K562 (cell line): ENCODE measurements around the gene C16orf86. TPM values are rescaled to one million over a fixed set of nuclear protein-coding genes. Genes with fewer than 3 reads are reported as not detected.

Source experiments
- FOS ChIP-seq: IDR thresholded peaks from 3 replicates; pipeline ENCODE4 v1.6.1; 2011; ENCODE audit not compliant: insufficient read length; ENCODE audit errors: extremely low read depth
- PRMT5 ChIP-seq: sonication (generic); formaldehyde crosslinking; IDR thresholded peaks from 2 replicates; pipeline ENCODE4 v1.5.0; 2020; ENCODE audit warnings: missing genetic modification reagents
- STAT5B ChIP-seq: fragments of 250-450 bp; sonication (Bioruptor Pico); IDR thresholded peaks from 2 replicates; pipeline ENCODE4 v1.8.0; 2021; ENCODE audit warnings: mild to moderate bottlenecking, inconsistent platforms
- ZNF696 ChIP-seq: fragments of 250-450 bp; sonication (Bioruptor Pico); conservative IDR thresholded peaks from 2 replicates; pipeline ENCODE4 v1.4.0; 2020; ENCODE audit warnings: mild to moderate bottlenecking, moderate library complexity
- polyA plus RNA-seq, 8 experiments: library from polyadenylated mRNA; depleted of rRNA in 4 of 8; stranded (reverse) in 5 of 8; unstranded in 3 of 8; fragments of >200 nt; fragmentation: Nextera tagmentation in 2 of 8; fragmentation: Illumina TruSeq in 1 of 8; extraction: Ambion mirVana in 2 of 8; extraction: Trizol in 1 of 8; gene quantifications; 2 replicates each; pipeline versions ENCODE4 v1.2.1 to v1.2.3, GENCODE V29; 2011 to 2014; ENCODE audit warnings: inconsistent platforms in 1 of 8, missing spikeins in 1 of 8
- total RNA-seq, 7 experiments: library from RNA; depleted of rRNA in 6 of 7; stranded (reverse); fragments of >200 nt in 6 of 7; fragmentation: Illumina TruSeq in 2 of 7; extraction: Trizol in 2 of 7; gene quantifications; 2 replicates each; pipeline versions ENCODE4 v1.2.1 to v1.2.3, GENCODE V29; 2011 to 2021; ENCODE audit warnings: low replicate concordance in 1 of 7
- TF ChIP-seq, protein P1 (sequence below), 3 experiments: fragments of 200-800 bp in 1 of 3; fragments of 250-450 bp in 1 of 3; fragments of 450-650 bp in 1 of 3; sonication (Bioruptor Pico) in 1 of 3; sonication (Bioruptor generic) in 1 of 3; formaldehyde crosslinking in 1 of 3; IDR thresholded peaks; 2 replicates each; pipeline versions ENCODE4 v1.6.1 to v1.8.0; 2016 to 2022; ENCODE audit warnings: mild to moderate bottlenecking in 2 of 3, missing genetic modification characterization in 2 of 3, missing compliant biosample characterization in 1 of 3, moderate library complexity in 1 of 3
- TF ChIP-seq, protein P2 (sequence below), 2 experiments: fragments of 450-650 bp in 1 of 2; sonication (generic) in 1 of 2; formaldehyde crosslinking in 1 of 2; IDR thresholded peaks in 1 of 2; conservative IDR thresholded peaks in 1 of 2; 2 replicates each; pipeline versions ENCODE4 v1.6.1 to v1.8.1; 2016 to 2023; ENCODE audit warnings: mild to moderate bottlenecking in 2 of 2, moderate library complexity in 2 of 2, inconsistent platforms in 1 of 2, missing genetic modification reagents in 1 of 2
- TF ChIP-seq, protein P3 (sequence below): fragments of 150-350 bp; IDR thresholded peaks from 2 replicates; pipeline ENCODE4 v1.6.1; 2014; ENCODE audit warnings: low read depth, mild to moderate bottlenecking, low read length, borderline replicate concordance

The C16orf86 gene
- total and polyA plus RNA-seq, 9 of the 15 experiments (the other 6 are each of a cell fraction or from before 2014, with no cell fraction given) = 0.13 to 1.2 (median 0.27) TPM; not detected in 3

DNA sequence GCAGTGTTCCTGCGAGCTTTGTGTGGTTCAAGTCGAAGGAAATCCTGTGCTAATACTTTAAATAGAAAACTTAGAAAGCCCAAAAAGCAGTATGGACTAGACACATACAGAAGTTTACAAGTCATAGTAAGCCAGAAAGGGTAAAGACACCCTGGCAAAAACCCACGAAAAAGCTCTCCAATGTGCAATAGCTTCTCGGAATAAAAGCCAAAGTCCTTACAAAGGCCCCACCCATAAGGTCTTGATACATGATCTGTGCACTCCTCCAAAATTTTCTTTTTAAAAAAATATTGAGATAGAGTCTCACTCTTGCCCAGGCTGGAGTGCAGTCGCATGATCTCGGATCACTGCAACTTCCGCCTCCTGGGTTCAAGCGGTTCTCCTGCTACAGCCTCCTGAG, 10.3 kb downstream of the C16orf86 start (continued):
- TF ChIP-seq, protein P1, sequence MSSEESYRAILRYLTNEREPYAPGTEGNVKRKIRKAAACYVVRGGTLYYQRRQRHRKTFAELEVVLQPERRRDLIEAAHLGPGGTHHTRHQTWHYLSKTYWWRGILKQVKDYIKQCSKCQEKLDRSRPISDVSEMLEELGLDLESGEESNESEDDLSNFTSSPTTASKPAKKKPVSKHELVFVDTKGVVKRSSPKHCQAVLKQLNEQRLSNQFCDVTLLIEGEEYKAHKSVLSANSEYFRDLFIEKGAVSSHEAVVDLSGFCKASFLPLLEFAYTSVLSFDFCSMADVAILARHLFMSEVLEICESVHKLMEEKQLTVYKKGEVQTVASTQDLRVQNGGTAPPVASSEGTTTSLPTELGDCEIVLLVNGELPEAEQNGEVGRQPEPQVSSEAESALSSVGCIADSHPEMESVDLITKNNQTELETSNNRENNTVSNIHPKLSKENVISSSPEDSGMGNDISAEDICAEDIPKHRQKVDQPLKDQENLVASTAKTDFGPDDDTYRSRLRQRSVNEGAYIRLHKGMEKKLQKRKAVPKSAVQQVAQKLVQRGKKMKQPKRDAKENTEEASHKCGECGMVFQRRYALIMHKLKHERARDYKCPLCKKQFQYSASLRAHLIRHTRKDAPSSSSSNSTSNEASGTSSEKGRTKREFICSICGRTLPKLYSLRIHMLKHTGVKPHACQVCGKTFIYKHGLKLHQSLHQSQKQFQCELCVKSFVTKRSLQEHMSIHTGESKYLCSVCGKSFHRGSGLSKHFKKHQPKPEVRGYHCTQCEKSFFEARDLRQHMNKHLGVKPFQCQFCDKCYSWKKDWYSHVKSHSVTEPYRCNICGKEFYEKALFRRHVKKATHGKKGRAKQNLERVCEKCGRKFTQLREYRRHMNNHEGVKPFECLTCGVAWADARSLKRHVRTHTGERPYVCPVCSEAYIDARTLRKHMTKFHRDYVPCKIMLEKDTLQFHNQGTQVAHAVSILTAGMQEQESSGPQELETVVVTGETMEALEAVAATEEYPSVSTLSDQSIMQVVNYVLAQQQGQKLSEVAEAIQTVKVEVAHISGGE (CRISPR knock-in tag; IDR thresholded peaks at IDR 0.05) = no peak
- TF ChIP-seq ZNF696 (no peak), STAT5B (no peak), FOS (no peak), PRMT5 (CRISPR knock-in tag) (no peak)
- TF ChIP-seq, protein P2, sequence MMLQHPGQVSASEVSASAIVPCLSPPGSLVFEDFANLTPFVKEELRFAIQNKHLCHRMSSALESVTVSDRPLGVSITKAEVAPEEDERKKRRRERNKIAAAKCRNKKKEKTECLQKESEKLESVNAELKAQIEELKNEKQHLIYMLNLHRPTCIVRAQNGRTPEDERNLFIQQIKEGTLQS (IDR thresholded peaks at IDR 0.05) = no peak
- TF ChIP-seq, protein P2 (CRISPR knock-in tag; conservative IDR thresholded peaks at IDR 0.05) = no peak
- TF ChIP-seq, protein P3, sequence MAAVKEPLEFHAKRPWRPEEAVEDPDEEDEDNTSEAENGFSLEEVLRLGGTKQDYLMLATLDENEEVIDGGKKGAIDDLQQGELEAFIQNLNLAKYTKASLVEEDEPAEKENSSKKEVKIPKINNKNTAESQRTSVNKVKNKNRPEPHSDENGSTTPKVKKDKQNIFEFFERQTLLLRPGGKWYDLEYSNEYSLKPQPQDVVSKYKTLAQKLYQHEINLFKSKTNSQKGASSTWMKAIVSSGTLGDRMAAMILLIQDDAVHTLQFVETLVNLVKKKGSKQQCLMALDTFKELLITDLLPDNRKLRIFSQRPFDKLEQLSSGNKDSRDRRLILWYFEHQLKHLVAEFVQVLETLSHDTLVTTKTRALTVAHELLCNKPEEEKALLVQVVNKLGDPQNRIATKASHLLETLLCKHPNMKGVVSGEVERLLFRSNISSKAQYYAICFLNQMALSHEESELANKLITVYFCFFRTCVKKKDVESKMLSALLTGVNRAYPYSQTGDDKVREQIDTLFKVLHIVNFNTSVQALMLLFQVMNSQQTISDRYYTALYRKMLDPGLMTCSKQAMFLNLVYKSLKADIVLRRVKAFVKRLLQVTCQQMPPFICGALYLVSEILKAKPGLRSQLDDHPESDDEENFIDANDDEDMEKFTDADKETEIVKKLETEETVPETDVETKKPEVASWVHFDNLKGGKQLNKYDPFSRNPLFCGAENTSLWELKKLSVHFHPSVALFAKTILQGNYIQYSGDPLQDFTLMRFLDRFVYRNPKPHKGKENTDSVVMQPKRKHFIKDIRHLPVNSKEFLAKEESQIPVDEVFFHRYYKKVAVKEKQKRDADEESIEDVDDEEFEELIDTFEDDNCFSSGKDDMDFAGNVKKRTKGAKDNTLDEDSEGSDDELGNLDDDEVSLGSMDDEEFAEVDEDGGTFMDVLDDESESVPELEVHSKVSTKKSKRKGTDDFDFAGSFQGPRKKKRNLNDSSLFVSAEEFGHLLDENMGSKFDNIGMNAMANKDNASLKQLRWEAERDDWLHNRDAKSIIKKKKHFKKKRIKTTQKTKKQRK = no peak
